ENCODE measurements around the gene MALSU1. TPM values are rescaled to one million over a fixed set of nuclear protein-coding genes. Genes with fewer than 3 reads are reported as not detected.
A peak's percentile ranks its signal among the peaks of the same experiment; 100 is the strongest.

The MALSU1 gene
- 92.8 and 98.8 TPM in 2 replicates for total RNA-seq

DNA sequence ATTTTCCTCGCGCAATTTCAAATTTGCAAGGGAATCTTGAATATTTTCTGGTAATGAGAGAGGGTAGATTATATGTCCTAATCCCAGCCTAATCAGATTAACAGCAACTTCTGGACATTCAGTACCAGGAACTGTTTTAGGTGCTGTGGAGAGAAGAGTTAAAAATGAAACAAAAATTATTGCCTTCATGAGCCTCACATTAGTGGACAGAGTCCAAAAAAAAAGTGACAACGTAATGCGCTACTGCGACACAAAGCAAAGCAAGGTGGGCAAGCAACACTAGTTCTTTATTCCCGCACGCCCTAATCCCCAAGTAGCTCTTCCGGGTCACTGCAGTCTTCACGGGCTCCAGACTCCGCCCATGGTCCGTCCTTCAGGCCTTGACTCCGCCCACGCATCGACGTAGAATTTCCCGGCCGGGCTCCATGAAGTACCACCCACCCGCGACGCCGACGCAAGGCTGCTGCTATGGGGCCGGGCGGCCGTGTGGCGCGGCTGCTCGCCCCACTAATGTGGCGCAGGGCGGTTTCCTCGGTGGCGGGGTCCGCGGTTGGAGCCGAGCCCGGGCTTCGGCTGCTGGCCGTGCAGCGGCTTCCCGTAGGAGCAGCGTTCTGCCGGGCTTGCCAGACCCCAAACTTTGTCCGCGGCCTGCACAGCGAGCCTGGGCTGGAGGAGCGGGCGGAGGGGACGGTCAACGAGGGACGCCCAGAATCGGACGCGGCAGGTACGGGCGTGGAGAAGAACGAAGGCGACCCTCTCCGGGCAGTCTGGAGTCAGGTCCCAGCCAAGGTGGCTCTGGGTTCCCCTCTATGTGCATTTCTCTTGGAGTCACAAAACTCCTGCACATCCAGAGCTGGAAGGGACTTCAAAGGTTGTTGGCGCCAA lies at the start of gene MALSU1:
Gene MALSU1, plus strand, starts transcription at position 455 of the 885 bp plus-strand sequence. Its CDS starts 14 bp downstream, at position 469.
- H3K27ac Mint-ChIP-seq = peak within 1 kb of the TSS; percentile 90
- H3K4me3 Mint-ChIP-seq = peak within 1 kb of the TSS; percentile 93
- H3K27me3 Mint-ChIP-seq = no peaks in the 10 kb centered on the region
- peaks cover 9% of the 10 kb centered on the region for H3K9me3 Mint-ChIP-seq
- H3K4me1 Mint-ChIP-seq = peaks cover 28% of the 10 kb centered on the region
- intact Hi-C loops (cut with micrococcal nuclease) = loop anchor here (1.0 to 5.0 kb wide), 7 partner anchors 26 to 1828 kb away; partner anchors contain the start of genes CYCS and TRA2A
- peaks cover 26% of the 10 kb centered on the region for H3K36me3 Mint-ChIP-seq (ENCODE audit: low read depth)
- peak; percentile 99 for DNase-seq

DNA sequence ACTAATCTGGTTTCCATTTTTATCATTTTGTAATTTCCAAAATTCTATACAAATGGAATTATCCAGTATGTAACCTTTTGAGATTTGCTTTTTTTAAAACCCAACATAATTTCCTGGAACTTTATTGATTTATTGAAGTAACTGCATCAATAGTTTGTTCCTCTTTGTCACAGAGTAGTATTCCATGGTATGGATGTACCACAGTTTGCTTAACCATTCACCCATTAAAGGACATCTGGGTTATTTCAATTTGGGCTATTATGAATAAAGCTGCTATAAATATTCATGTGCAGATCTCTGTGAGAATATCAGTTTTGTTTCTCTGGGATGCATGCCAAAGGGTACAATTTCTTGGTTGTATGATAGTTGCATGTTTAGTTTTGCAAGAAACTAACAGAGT lies 49.7 kb upstream of the MALSU1 start:
- no peak overlapping the region for H3K27ac Mint-ChIP-seq
- H3K4me3 Mint-ChIP-seq = no peak overlapping the region

DNA sequence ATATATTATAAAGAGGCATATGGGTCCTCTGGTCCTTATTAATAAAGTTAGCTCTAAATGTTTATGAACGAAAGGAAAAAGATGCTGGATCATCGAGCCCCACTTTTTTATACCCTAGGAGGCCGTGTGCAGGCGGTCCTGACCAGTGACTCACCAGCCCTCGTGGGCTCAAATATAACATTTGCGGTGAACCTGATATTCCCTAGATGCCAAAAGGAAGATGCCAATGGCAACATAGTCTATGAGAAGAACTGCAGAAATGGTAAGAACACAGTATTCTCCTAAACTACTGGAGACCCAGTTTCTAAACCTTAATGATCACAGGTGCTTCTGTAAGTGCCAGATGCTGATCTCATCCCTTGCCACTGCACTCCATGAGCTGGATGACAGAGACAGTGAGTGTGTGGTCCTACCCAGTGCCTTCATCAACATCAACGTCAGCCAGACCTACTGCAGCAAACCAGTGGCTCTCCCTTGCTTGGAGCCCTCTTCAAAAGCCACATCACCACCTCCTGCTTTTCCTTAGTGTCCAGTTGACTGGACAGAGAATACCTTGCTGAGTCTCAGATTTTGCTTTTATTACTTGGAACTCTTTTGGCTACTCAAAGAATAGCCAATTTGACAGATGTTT lies 45.0 kb upstream of the MALSU1 start:
- intact Hi-C loops (cut with micrococcal nuclease) = no loop called here
- Mint-ChIP-seq H3K27me3 (peaks cover 53% of the 10 kb centered on the region), H3K4me1 (no peaks in the 10 kb centered on the region), H3K27ac (no peak overlapping the region), H3K9me3 (peaks cover 13% of the 10 kb centered on the region), H3K36me3 (ENCODE audit: low read depth) (no peaks in the 10 kb centered on the region), H3K4me3 (no peak overlapping the region)
- no peak for DNase-seq

More for the DNA sequence above, 49.7 kb upstream of the MALSU1 start:
- peaks cover 2% of the 10 kb centered on the region for H3K4me1 Mint-ChIP-seq
- peaks cover 13% of the 10 kb centered on the region for H3K9me3 Mint-ChIP-seq
- no peak for DNase-seq
- H3K36me3 Mint-ChIP-seq (ENCODE audit: low read depth) = no peaks in the 10 kb centered on the region
- H3K27me3 Mint-ChIP-seq = peaks cover 78% of the 10 kb centered on the region
- intact Hi-C loops (cut with micrococcal nuclease) = no loop called here

DNA sequence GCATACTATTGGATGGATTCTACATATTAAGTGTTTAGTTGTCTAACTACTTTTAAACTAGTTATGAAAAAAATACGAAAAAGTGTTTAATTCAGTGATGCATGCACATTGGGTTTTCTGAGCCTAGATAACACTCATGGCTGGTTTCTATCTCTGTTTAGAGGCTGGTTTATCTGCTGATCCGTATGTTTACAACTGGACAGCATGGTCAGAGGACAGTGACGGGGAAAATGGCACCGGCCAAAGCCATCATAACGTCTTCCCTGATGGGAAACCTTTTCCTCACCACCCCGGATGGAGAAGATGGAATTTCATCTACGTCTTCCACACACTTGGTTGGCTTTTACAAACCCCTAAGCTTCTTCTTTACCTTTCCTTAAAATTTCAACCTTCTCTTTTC lies 42.4 kb upstream of the MALSU1 start:
- no peak for DNase-seq
- Mint-ChIP-seq H3K27ac (no peak overlapping the region), H3K4me3 (no peak overlapping the region), H3K27me3 (peaks cover 32% of the 10 kb centered on the region), H3K36me3 (ENCODE audit: low read depth) (no peaks in the 10 kb centered on the region), H3K4me1 (no peaks in the 10 kb centered on the region), H3K9me3 (peaks cover 2% of the 10 kb centered on the region)
- intact Hi-C loops (cut with micrococcal nuclease) = no loop called here

DNA sequence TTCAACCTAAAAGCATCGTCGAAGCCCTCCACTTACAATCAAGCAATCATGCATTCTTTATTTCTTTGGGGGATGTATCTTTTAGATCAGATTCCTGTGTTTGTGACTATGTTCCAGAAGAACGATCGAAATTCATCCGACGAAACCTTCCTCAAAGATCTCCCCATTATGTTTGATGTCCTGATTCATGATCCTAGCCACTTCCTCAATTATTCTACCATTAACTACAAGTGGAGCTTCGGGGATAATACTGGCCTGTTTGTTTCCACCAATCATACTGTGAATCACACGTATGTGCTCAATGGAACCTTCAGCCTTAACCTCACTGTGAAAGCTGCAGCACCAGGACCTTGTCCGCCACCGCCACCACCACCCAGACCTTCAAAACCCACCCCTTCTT lies 38.8 kb upstream of the MALSU1 start:
- Mint-ChIP-seq H3K27me3 (peaks cover 12% of the 10 kb centered on the region), H3K4me1 (peaks cover 3% of the 10 kb centered on the region), H3K4me3 (no peak overlapping the region), H3K9me3 (no peaks in the 10 kb centered on the region), H3K36me3 (ENCODE audit: low read depth) (no peaks in the 10 kb centered on the region), H3K27ac (no peak overlapping the region)
- intact Hi-C loops (cut with micrococcal nuclease) = loop anchor here (5.0 kb wide), 1 partner anchor 153 kb away; the partner anchor contains the start of gene KLHL7
- no peak for DNase-seq

DNA sequence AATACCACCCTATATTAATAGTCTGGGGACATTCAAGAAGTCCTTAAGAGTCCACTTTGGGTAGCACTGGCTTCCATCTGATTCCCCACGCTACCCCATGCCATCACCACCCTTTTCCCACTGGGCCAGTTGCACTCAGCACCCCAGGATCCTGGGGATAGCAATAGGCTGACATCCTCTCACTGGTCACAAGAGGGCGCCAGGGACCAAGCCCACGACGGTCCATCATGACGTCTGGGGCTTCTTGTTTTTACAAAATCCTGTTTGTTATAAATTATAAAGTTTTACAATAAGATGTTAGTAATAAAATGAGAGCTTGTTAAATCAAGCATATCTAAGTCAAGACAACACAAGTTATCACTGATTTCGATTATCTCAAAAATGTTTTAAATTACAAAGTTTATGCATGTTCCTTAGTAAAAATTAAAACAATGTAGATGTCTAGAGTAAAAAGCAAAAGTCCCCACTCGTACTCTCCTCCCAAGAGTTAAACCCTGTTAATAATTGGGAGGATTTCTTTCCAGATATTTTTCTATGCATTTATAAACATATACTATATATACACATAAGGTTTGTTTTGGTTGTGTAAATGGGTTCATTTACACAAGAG lies 37.2 kb upstream of the MALSU1 start:
- DNase-seq = peak; percentile 85
- Mint-ChIP-seq H3K4me1 (peaks cover 3% of the 10 kb centered on the region), H3K27me3 (peaks cover 8% of the 10 kb centered on the region), H3K9me3 (no peaks in the 10 kb centered on the region), H3K36me3 (ENCODE audit: low read depth) (no peaks in the 10 kb centered on the region), H3K27ac (no peak overlapping the region), H3K4me3 (no peak overlapping the region)
- intact Hi-C loops (cut with micrococcal nuclease) = loop anchor here (5.0 kb wide), 1 partner anchor 155 kb away; the partner anchor contains the start of gene KLHL7

DNA sequence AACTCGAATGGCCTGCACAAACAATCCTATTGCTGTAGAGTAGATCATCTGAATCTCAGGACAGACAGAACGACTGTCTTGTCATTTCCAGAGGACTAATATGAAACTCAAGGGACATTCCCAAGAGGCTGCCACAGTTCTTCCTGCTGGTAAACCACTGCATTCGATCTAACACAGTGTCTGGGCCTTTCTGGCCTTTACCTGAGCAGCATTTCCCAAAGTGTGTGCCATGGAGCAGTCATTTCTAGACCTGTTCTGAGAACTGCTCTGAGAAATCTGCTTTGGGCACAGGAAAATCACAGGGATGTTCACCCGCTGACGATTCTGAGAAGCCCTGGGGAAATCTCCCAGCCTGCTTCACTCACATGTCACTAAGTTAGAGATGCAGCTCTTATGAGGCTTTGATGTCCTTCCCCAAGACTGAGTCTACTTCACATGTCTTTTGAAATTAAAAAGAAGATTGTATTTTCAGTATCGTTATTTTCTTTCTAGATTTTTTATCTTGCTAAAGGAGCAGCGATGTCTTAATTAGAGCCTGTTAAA lies 34.2 kb upstream of the MALSU1 start:
- Mint-ChIP-seq H3K4me1 (peaks cover 3% of the 10 kb centered on the region), H3K27me3 (peaks cover 2% of the 10 kb centered on the region), H3K4me3 (no peak overlapping the region), H3K36me3 (ENCODE audit: low read depth) (no peaks in the 10 kb centered on the region), H3K9me3 (no peaks in the 10 kb centered on the region), H3K27ac (no peak overlapping the region)
- intact Hi-C loops (cut with micrococcal nuclease) = loop anchor here (5.0 kb wide), 1 partner anchor 158 kb away; the partner anchor contains the start of gene KLHL7
- DNase-seq = no peak

DNA sequence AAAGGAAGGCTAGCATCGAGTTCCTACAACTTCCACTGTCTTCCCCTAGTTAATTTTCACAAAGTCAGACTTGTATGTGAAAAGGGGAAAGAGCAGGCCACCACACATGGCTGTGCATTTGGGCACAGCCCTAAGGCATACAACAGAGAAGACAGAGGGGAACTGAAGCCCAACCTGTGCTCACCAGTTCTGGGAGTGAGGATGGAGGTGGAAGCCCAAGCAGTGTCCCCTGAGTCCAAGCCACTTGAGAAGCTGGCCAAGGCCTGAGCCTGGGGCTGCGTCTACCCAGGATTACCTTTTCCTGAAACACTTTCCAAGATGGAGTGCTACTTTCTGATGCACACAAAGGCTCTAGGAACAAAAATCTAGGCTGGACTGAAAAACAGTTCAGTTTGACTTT lies 32.2 kb upstream of the MALSU1 start:
- Mint-ChIP-seq H3K36me3 (ENCODE audit: low read depth) (no peaks in the 10 kb centered on the region), H3K4me1 (peaks cover 3% of the 10 kb centered on the region), H3K27ac (no peak overlapping the region), H3K4me3 (no peak overlapping the region), H3K27me3 (peaks cover 4% of the 10 kb centered on the region), H3K9me3 (no peaks in the 10 kb centered on the region)
- intact Hi-C loops (cut with micrococcal nuclease) = no loop called here
- no peak for DNase-seq

DNA sequence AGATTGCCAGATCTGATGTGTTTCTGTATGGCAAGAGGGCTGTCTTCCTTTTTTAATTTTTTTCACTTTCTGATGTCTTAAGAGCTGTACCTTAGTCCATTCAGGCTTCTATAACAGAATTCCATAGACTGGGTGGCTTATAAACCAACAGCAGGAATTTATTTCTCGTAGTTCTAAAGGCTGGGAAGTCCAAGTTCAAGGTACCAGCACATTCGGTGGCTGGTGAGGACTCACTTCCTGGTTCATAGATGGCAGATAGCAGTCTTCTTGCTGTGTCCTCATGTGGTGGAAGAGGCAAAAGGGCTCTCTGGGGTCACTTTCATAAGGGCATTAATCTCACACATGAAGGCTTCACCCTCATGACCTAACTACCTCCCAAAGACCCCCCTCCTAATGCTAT lies 31.8 kb upstream of the MALSU1 start:
- H3K9me3 Mint-ChIP-seq = no peaks in the 10 kb centered on the region
- no peak overlapping the region for H3K27ac Mint-ChIP-seq
- no peaks in the 10 kb centered on the region for H3K36me3 Mint-ChIP-seq (ENCODE audit: low read depth)
- H3K4me1 Mint-ChIP-seq = peaks cover 5% of the 10 kb centered on the region
- DNase-seq = no peak
- H3K27me3 Mint-ChIP-seq = peaks cover 6% of the 10 kb centered on the region
- intact Hi-C loops (cut with micrococcal nuclease) = no loop called here
- no peak overlapping the region for H3K4me3 Mint-ChIP-seq

DNA sequence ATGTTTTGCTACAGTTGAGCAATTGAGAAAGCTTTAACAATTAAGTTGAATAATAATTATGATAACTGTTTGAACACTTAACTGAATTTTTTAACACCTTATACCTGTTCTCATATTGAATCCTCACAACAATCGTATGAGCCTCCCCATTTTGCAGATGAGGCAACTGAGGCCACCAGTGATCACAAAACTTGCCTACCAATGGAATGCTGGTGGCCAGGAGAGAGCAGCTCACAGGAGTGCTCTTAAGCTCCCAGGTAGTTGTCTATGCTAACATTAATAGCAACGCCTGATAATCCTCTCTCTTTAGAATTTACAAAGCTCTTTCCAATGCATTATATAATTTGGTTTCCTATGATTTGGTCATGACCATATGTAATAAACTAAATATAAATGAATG lies 31.0 kb upstream of the MALSU1 start:
- H3K4me3 Mint-ChIP-seq = no peak overlapping the region
- H3K4me1 Mint-ChIP-seq = peaks cover 13% of the 10 kb centered on the region
- intact Hi-C loops (cut with micrococcal nuclease) = no loop called here
- no peaks in the 10 kb centered on the region for H3K36me3 Mint-ChIP-seq (ENCODE audit: low read depth)
- DNase-seq = no peak
- H3K9me3 Mint-ChIP-seq = no peaks in the 10 kb centered on the region
- H3K27me3 Mint-ChIP-seq = peaks cover 6% of the 10 kb centered on the region
- no peak overlapping the region for H3K27ac Mint-ChIP-seq

DNA sequence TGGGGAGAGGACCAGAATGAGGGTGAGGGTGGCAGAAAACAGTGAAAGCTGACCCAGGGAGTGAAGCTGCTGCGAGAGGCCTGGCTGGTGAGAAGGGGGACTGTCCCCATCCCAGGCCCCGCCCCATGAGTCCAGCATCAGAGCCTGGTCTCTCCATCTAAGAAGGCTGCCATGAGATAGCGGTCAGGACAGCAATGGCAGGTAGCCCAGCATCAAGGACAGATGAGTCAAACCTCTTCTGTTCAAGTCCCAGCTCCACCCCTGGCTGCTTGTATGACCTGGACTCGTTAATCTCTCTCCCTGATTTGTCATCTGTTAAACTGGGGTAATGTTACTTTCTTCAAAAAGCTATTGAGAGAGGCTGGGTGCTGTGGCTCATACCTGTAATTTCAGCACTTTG lies 30.4 kb upstream of the MALSU1 start:
- peaks cover 18% of the 10 kb centered on the region for H3K4me1 Mint-ChIP-seq
- H3K36me3 Mint-ChIP-seq (ENCODE audit: low read depth) = no peaks in the 10 kb centered on the region
- no peaks in the 10 kb centered on the region for H3K9me3 Mint-ChIP-seq
- intact Hi-C loops (cut with micrococcal nuclease) = no loop called here
- no peak overlapping the region for H3K27ac Mint-ChIP-seq
- no peak overlapping the region for H3K4me3 Mint-ChIP-seq
- peaks cover 6% of the 10 kb centered on the region for H3K27me3 Mint-ChIP-seq
- no peak for DNase-seq

DNA sequence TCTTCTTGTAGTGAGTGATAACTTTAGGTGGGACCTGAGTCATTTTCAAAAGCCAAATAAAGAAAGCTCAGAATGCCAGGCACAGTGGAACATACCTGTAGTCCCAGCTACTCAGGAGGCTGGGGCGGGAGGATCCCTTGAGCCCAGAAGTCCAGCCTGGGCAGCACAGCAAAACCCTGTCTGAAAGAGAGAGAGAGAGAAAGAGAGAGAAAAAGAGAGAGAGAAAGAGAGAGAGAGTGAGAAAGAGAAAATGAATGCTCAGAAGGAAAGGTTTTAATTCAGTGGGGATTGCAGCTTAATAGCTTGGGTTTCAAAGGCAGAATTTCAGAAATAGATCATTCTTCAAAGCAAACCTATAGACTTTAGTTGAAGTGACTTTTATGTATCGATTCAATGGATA lies 26.9 kb upstream of the MALSU1 start:
- Mint-ChIP-seq H3K4me3 (no peak overlapping the region), H3K9me3 (no peaks in the 10 kb centered on the region), H3K27ac (no peak overlapping the region), H3K4me1 (peaks cover 18% of the 10 kb centered on the region), H3K36me3 (ENCODE audit: low read depth) (no peaks in the 10 kb centered on the region), H3K27me3 (peaks cover 6% of the 10 kb centered on the region)
- no peak for DNase-seq
- intact Hi-C loops (cut with micrococcal nuclease) = loop anchor here (2.0 to 5.0 kb wide), 4 partner anchors 203 to 440 kb away; partner anchors contain the start of genes STK31 and TRA2A

DNA sequence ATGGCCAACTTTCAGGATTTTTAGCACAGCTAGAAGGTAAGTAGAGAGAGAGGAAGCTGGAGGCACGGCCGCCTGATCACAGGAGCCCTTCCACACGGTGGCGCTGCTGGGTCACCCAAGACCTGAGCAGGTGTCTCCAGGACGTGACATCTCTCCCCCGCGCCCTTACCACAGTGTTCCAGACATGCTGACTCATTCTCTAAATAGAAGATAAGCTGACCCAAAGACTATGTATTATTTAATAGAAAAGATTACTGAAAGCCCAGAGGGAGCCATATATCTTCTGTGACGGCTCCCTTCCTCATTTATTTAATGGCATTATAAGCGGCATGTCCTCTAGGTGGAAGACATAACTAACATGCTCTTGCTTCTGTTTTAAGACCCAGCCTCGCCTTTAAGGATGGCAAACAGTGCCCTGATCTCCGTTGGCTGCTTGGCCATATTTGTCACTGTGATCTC lies 26.0 kb upstream of the MALSU1 start:
- no peaks in the 10 kb centered on the region for H3K9me3 Mint-ChIP-seq
- peak overlapping the region; percentile 57 for H3K4me3 Mint-ChIP-seq
- H3K27me3 Mint-ChIP-seq = peaks cover 7% of the 10 kb centered on the region
- no peaks in the 10 kb centered on the region for H3K36me3 Mint-ChIP-seq (ENCODE audit: low read depth)
- peak overlapping the region; percentile 69 for H3K27ac Mint-ChIP-seq
- intact Hi-C loops (cut with micrococcal nuclease) = loop anchor here (1.0 to 5.0 kb wide), 6 partner anchors 26 to 439 kb away; partner anchors contain the start of genes MALSU1, STK31 and TRA2A
- H3K4me1 Mint-ChIP-seq = peaks cover 18% of the 10 kb centered on the region
- peak; percentile 96 for DNase-seq
